NB4 (cell line): Measurements from ENCODE around the gene SFXN2.
"Not testable (repeated sequence)": the region's sequence is repeated elsewhere in the genome, so short reads cannot be mapped to it uniquely, and the experiment has no call there.

Source experiments
- DNase-seq: peaks from one replicate; pipeline ENCODE4 v3.0.0; 2010; ENCODE audit warnings: low read depth
- H3K4me3 ChIP-seq: one replicate; pipeline ENCODE4 v1.5.1; 2011; ENCODE audit warnings: mild to moderate bottlenecking, low read depth, low read length, moderate library complexity
- MYC ChIP-seq: IDR thresholded peaks from 2 replicates; pipeline ENCODE4 v1.6.1; 2011; ENCODE audit warnings: low read depth, low read length
- POLR2A ChIP-seq: IDR thresholded peaks from 2 replicates; pipeline ENCODE4 v1.6.1; 2011; ENCODE audit warnings: mild to moderate bottlenecking; ENCODE audit not compliant: insufficient read length; ENCODE audit errors: extremely low read depth
- TF ChIP-seq, protein P1 (sequence below): IDR thresholded peaks from 2 replicates; pipeline ENCODE4 v1.6.1; 2011; ENCODE audit warnings: low read depth, low read length
- TF ChIP-seq, protein P2 (sequence below): IDR thresholded peaks from one replicate; pipeline ENCODE4 v1.5.1; 2012; ENCODE audit warnings: low read depth, low read length

The SFXN2 gene

DNA sequence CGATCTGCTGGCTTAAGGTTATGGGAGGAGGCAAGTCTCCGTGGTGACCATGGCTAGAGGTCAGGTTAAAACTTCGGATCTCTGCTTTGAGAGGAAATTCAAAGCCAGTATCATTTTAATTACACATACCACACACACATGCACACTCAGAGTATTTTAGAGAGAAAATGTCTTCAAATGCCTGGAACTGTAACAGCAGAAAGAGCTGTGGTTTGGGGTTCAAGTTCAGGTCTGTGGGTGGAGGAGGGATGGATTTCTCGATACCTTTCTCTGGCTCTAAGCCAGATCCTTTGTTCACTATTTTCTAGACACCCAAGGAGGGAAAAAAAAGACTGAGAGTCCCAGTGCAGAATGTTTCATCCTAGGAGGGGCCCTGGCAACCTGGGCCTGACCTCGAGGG lies 32.7 kb upstream of the SFXN2 start:
- no peak for DNase-seq
- TF ChIP-seq MYC (no peak), POLR2A (no peak)
- TF ChIP-seq, protein P1, sequence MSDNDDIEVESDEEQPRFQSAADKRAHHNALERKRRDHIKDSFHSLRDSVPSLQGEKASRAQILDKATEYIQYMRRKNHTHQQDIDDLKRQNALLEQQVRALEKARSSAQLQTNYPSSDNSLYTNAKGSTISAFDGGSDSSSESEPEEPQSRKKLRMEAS, result no peak
- TF ChIP-seq, protein P2, sequence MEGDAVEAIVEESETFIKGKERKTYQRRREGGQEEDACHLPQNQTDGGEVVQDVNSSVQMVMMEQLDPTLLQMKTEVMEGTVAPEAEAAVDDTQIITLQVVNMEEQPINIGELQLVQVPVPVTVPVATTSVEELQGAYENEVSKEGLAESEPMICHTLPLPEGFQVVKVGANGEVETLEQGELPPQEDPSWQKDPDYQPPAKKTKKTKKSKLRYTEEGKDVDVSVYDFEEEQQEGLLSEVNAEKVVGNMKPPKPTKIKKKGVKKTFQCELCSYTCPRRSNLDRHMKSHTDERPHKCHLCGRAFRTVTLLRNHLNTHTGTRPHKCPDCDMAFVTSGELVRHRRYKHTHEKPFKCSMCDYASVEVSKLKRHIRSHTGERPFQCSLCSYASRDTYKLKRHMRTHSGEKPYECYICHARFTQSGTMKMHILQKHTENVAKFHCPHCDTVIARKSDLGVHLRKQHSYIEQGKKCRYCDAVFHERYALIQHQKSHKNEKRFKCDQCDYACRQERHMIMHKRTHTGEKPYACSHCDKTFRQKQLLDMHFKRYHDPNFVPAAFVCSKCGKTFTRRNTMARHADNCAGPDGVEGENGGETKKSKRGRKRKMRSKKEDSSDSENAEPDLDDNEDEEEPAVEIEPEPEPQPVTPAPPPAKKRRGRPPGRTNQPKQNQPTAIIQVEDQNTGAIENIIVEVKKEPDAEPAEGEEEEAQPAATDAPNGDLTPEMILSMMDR, result no peak
- no peak overlapping the region for H3K4me3 ChIP-seq

DNA sequence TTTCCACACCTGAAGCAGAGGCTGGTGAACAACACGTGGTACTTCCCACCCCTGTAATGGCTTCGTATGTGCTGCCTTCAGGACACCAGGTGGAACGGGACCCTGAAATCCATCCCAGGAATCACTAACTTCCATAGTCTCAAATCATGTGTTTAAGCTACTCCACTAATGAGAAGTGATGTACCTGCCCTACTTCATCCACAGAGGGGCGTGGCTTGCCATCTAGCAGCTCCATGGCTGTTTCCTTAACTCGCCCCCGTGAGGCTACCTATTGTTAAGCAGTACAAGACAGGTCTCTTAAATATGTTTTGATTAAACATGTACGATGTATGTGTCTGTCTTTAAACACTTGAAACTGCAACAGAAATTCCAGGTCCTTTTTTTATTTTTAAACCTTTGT lies 32.0 kb upstream of the SFXN2 start:
- DNase-seq, result no peak
- TF ChIP-seq, protein P1, result no peak
- no peak for TF ChIP-seq POLR2A
- no peak for TF ChIP-seq MYC
- TF ChIP-seq, protein P2, result no peak
- H3K4me3 ChIP-seq, result no peak overlapping the region

DNA sequence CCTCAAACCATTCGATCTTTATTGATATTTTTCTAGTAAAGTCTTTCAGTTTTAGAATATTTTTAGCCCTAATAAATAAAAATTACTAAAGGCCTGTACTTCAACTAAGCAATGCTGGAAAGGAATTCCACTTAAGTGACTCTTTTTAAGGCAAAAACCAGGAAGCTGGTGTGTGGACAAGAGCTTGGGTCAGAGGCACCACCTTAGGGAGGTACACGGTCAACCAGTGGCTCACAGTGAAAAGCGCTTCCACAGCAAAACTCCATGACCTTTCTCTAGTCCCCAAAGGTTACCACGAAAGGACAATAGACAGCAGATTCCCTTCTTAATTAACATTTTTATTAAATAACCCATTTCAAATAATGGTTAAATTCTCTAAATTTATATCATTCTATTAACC lies 31.5 kb upstream of the SFXN2 start:
- TF ChIP-seq, protein P1, result no peak
- TF ChIP-seq, protein P2, result no peak
- no peak for TF ChIP-seq POLR2A
- TF ChIP-seq MYC, result no peak
- DNase-seq, result no peak
- H3K4me3 ChIP-seq, result no peak overlapping the region

DNA sequence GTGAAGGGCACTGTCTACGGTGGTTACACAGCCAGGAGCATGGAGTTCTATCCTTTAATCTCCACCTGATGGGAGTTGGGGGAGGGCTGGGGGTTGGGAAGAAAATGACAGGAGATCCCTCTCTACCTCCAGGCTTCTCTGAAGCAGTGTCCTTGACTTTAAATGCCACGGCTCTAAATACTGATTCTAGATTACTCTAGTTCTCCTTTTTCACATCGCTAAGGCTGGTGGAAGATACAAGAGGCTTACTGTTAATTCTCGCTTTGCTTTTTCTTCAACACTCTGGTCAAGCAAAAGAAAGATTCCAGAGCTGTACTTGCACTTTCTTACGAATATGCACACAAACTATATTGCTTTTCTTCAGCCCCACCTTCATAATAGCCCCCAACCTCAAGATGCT lies 30.7 kb upstream of the SFXN2 start:
- H3K4me3 ChIP-seq, result no peak overlapping the region
- TF ChIP-seq POLR2A (no peak), MYC (no peak)
- TF ChIP-seq, protein P2, result no peak
- TF ChIP-seq, protein P1, result no peak
- DNase-seq, result no peak

DNA sequence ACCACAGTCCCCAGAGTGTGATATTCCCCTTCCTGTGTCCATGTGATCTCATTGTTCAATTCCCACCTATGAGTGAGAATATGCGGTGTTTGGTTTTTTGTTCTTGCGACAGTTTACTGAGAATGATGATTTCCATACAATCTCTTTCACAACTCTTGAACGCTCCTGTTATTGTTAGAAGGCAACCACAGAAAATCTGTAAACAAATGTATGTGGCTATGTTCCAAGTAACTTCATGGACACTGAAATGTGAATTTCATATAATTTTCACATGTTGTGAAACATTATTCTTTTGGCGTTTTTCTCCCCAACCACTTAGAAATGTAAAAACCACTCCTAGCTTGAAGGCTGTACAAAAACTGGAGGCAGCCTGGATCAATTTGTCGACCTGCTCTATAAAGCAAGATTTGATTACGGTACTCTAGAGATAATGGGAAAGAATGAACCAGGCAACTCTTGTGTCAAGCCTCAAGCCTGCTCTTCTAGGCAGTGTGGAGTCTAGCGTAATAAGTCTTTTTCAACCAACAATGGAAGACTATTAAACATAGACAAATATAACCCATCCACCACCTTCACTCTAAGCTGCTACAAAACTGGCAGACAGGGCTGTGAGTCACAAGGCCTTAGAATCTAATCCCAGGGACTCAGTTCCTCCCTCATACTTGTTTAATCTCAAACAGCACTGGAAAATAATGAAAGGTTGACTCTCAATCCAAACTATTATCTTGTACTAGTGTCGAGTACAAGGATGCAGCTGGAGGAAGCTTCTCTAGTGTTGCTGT lies 23.0 kb upstream of the SFXN2 start:
- no peak overlapping the region for H3K4me3 ChIP-seq
- no peak for TF ChIP-seq POLR2A
- TF ChIP-seq, protein P2, result no peak
- TF ChIP-seq MYC, result no peak
- TF ChIP-seq, protein P1, result no peak

DNA sequence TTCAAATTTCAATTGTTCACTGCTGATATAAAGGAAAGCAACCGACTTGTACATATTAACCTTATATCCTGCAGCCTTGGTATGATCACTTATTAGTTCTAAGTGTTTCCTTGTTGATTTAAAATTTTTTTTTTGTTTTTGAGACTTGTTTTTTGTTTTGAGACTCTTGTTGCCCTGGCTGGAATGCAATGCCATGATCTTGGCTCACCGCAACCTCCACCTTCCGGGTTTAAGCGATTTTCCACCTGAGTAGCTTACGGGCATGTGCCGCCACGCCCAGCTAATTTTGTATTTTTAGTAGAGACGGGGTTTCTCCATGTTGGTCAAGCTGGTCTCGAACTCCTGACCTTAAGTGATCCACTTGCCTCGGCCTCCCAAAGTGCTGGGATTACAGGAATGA lies 19.0 kb upstream of the SFXN2 start:
- H3K4me3 ChIP-seq, DNase-seq: not testable (repeated sequence)

More for the DNA sequence above, 23.0 kb upstream of the SFXN2 start:
- peak; percentile 39 for DNase-seq
